GM12878 (cell line): ENCODE measurements around the gene EPS8. TPM values are rescaled to one million over a fixed set of nuclear protein-coding genes. Genes with fewer than 3 reads are reported as not detected.
A peak's percentile ranks its signal among the peaks of the same experiment; 100 is the strongest.
"Not testable (repeated sequence)": the region's sequence is repeated elsewhere in the genome, so short reads cannot be mapped to it uniquely, and the experiment has no call there.

Source experiments
- ATAC-seq: fragments of 200-7000 bp; cut with Tn5 transposase; 3 replicates; pipeline ENCODE4 v1.9.1; 2020; ENCODE audit warnings: mild to moderate bottlenecking, moderate library complexity
- BruUV-seq: library from RNA; stranded (reverse); fragments of 400-500 nt; replicated peaks from 2 replicates; lab custom pipeline; 2021; lab: Mats Ljungman, UMichigan
- CTCF ChIA-PET: fragments of 300-600 bp; sonication (Branson Sonifier 250); formaldehyde crosslinking; extraction: SDS; loops from one replicate; lab custom pipeline; 2021; ENCODE audit warnings: inconsistent platforms; lab: Yijun Ruan, JAX
- POLR2A ChIA-PET: fragments of 350-600 bp; formaldehyde crosslinking; extraction: SDS; loops from one replicate; lab custom pipeline; 2021; ENCODE audit warnings: inconsistent platforms; lab: Charles Lee
- RAD21 ChIA-PET: fragments of 300-600 bp; sonication (Branson Sonifier 250); formaldehyde crosslinking; loops from one replicate; lab custom pipeline; 2023; ENCODE audit warnings: antibody characterized with exemption; ENCODE audit not compliant: unreplicated experiment; lab: Charles Lee
- SMC1A ChIA-PET: fragments of 300-600 bp; sonication (Branson Sonifier 250); formaldehyde crosslinking; loops from one replicate; lab custom pipeline; 2023; ENCODE audit not compliant: unreplicated experiment, uncharacterized antibody; lab: Charles Lee
- DNase-seq: peaks from one replicate; pipeline ENCODE4 v3.0.0-alpha.2; 2011; ENCODE audit warnings: low read depth, low spot score
- FAIRE-seq: peaks from 3 replicates; lab custom pipeline; 2011; peaks lifted over from hg19 to GRCh38; lab: Jason Lieb, UNC
- H2AFZ ChIP-seq: 2 replicates; pipeline ENCODE4 v1.6.0; 2011; ENCODE audit warnings: low read depth, low read length, control low read depth; ENCODE audit not compliant: control insufficient read depth
- H3K27ac ChIP-seq: 2 replicates; pipeline ENCODE4 v1.5.1; 2011; ENCODE audit warnings: control low read depth; ENCODE audit not compliant: control insufficient read depth, insufficient read depth
- H3K27me3 ChIP-seq, 2 experiments: replicated peaks in 1 of 2; 2 replicates each; pipeline versions ENCODE4 v1.6.0 to v1.6.1; 2011; ENCODE audit warnings: low read length in 1 of 2; ENCODE audit not compliant: control insufficient read depth in 2 of 2, insufficient read depth in 2 of 2
- H3K36me3 ChIP-seq, 2 experiments: 2 replicates each; pipeline ENCODE4 v1.5.1; 2011; ENCODE audit warnings: low read length in 1 of 2; ENCODE audit not compliant: control insufficient read depth in 2 of 2, insufficient read depth in 2 of 2
- H3K4me1 ChIP-seq: 2 replicates; pipeline ENCODE4 v1.6.1; 2011; ENCODE audit warnings: mild to moderate bottlenecking, low read length, moderate library complexity, mixed read lengths; ENCODE audit not compliant: control insufficient read depth, insufficient read depth
- H3K4me2 ChIP-seq: 2 replicates; pipeline ENCODE4 v1.6.0; 2011; ENCODE audit warnings: control low read depth; ENCODE audit not compliant: control insufficient read depth, insufficient read depth
- H3K4me3 ChIP-seq: fragments of 200-600 bp; sonication (generic); 2 replicates; pipeline ENCODE4 v1.5.1; 2016
- H3K79me2 ChIP-seq: 2 replicates; pipeline ENCODE4 v1.6.0; 2011; ENCODE audit warnings: low read length; ENCODE audit not compliant: control insufficient read depth, insufficient read depth
- H3K9ac ChIP-seq: 2 replicates; pipeline ENCODE4 v1.8.0; 2011; ENCODE audit warnings: low read length, control low read depth, mixed read lengths; ENCODE audit not compliant: control insufficient read depth, insufficient read depth
- H3K9me3 ChIP-seq: replicated peaks from 3 replicates; pipeline ENCODE4 v1.5.1; 2011; ENCODE audit warnings: mild to moderate bottlenecking, low read length; ENCODE audit not compliant: control insufficient read depth, insufficient read depth
- H4K20me1 ChIP-seq: 2 replicates; pipeline ENCODE4 v1.6.0; 2011; ENCODE audit not compliant: control insufficient read depth, insufficient read depth
- CBX3 ChIP-seq: fragments of 200-600 bp; sonication (generic); IDR thresholded peaks from 2 replicates; pipeline ENCODE4 v1.6.1; 2016; ENCODE audit warnings: low read depth, borderline replicate concordance
- ESRRA ChIP-seq: IDR thresholded peaks from 2 replicates; pipeline ENCODE4 v1.6.1; 2012; ENCODE audit warnings: mild to moderate bottlenecking, low read length, improper control_type of control experiment
- POLR2AphosphoS2 ChIP-seq: IDR thresholded peaks from 2 replicates; pipeline ENCODE4 v1.6.1; 2011; ENCODE audit warnings: low read depth, mild to moderate bottlenecking, low read length, improper control_type of control experiment, moderate library complexity
- RAD21 ChIP-seq: IDR thresholded peaks from 2 replicates; pipeline ENCODE4 v1.6.1; 2011; ENCODE audit warnings: mild to moderate bottlenecking, low read depth, low read length, moderate library complexity; ENCODE audit not compliant: insufficient read depth
- RB1 ChIP-seq: fragments of 450-650 bp; formaldehyde crosslinking; IDR thresholded peaks from 2 replicates; pipeline ENCODE4 v1.6.1; 2017; ENCODE audit warnings: mild to moderate bottlenecking, borderline replicate concordance
- RBBP5 ChIP-seq: fragments of 200-600 bp; sonication (generic); conservative IDR thresholded peaks from 2 replicates; pipeline ENCODE4 v1.6.1; 2016
- RFX5 ChIP-seq: IDR thresholded peaks from 2 replicates; pipeline ENCODE4 v1.6.1; 2011; ENCODE audit warnings: low read depth, low read length, improper control_type of control experiment
- SMAD1 ChIP-seq: fragments of 450-650 bp; IDR thresholded peaks from 2 replicates; pipeline ENCODE4 v1.6.1; 2018; ENCODE audit warnings: mild to moderate bottlenecking, low read depth; ENCODE audit not compliant: partially characterized antibody
- SREBF2 ChIP-seq: IDR thresholded peaks from 2 replicates; pipeline ENCODE4 v1.6.1; 2012; ENCODE audit warnings: mild to moderate bottlenecking, low read length
- SRF ChIP-seq, 2 experiments: IDR thresholded peaks; 2 replicates each; pipeline ENCODE4 v1.6.1; 2011; ENCODE audit warnings: low read depth in 2 of 2, low read length in 2 of 2, mild to moderate bottlenecking in 1 of 2, moderate library complexity in 1 of 2
- STAT3 ChIP-seq: IDR thresholded peaks from 2 replicates; pipeline ENCODE4 v1.6.1; 2011; ENCODE audit warnings: low read depth, low read length, improper control_type of control experiment
- TCF7 ChIP-seq: IDR thresholded peaks from 2 replicates; pipeline ENCODE4 v1.6.1; 2014; ENCODE audit warnings: antibody characterized with exemption, borderline replicate concordance
- WGBS: methylation state at CpG from one replicate; pipeline ENCODE4 v1.1.6; 2016; ENCODE audit warnings: low lambda C conversion rate; ENCODE audit not compliant: insufficient replicate concordance, insufficient coverage; ENCODE audit errors: missing lambda C conversion rate; 5-methylcytosine and 5-hydroxymethylcytosine counted together
- in situ Hi-C: fragments of 300-500 bp; cut with MboI; formaldehyde crosslinking; loops from 9 replicates; pipeline ENCODE4 v1.14.3; 2018; ENCODE audit warnings: mixed read lengths
- intact Hi-C: fragments of 100-400 bp; cut with micrococcal nuclease; formaldehyde crosslinking; loops from one replicate; pipeline ENCODE4 v1.14.2; 2022; ENCODE audit not compliant: unreplicated experiment
- polyA plus RNA-seq, 11 experiments: library from polyadenylated mRNA; depleted of rRNA in 4 of 11; unstranded in 6 of 11; stranded (reverse) in 5 of 11; fragments of >200 nt; fragmentation: Nextera tagmentation in 4 of 11; fragmentation: Illumina TruSeq in 1 of 11; extraction: Ambion mirVana in 4 of 11; extraction: Trizol in 1 of 11; gene quantifications; 1 replicate in 1 of 11; 2 replicates in 10 of 11; pipeline versions ENCODE4 v1.2.1 to v1.2.3, GENCODE V29; 2011 to 2016; ENCODE audit warnings: inconsistent platforms in 2 of 11, missing spikeins in 2 of 11, low read depth in 1 of 11
- total RNA-seq, 4 experiments: library from RNA; depleted of rRNA in 3 of 4; stranded (reverse); fragments of >200 nt in 3 of 4; fragmentation: Illumina TruSeq in 1 of 4; extraction: Trizol in 1 of 4; gene quantifications; 2 replicates each; pipeline versions ENCODE4 v1.2.1 to v1.2.3, GENCODE V29; 2013 to 2021
- TF ChIP-seq, protein P1 (sequence below): IDR thresholded peaks from 2 replicates; pipeline ENCODE4 v1.6.1; 2011; ENCODE audit warnings: borderline replicate concordance, low read depth, mild to moderate bottlenecking, moderate library complexity, low read length; ENCODE audit not compliant: insufficient read depth, poor library complexity, severe bottlenecking

Gene EPS8
- total and polyA plus RNA-seq, 10 of the 15 experiments (the other 5 are each of a cell fraction or from before 2014, with no cell fraction given): 1.3 to 127 (median 3.4) TPM

DNA sequence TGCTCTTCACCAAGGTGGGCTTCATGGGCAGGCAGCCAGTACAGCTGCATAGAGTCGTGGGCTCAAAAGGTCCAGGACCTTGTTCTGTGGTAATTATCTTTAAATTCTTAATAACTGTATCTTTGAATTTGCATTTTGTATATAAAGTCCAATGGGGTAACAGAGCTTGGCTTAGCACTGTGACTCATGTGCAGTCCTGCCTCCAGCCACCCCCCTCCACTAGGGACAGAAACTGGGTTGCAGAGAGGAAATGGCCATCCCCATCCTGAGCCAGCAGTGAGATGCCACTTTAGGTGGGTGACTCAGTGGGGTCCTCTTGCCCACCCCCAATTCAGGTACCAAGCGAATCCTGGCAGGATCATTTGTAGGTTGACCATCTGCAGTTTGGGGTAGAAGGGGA is 48.1 kb downstream of the EPS8 start (continued):
- no peak for TF ChIP-seq CBX3
- TF ChIP-seq SREBF2: no peak

DNA sequence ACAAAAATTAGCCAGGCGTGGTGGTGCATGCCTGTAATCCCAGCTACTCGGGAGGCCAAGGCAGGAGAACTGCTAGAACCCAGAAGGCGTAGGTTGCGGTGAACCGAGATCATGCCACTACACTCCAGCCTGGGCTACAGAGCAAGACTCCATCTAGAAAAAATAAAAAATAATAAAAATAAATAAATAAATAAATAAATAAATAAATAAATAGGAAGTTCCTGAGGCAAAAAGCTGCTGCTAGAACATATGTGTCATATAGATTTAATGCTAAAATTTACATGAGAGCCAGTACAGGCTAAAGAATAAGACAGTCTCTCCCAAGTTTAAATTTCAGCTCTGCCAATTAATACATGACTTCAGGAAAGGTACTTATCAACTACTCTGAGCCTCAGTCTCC is 48.8 kb downstream of the EPS8 start:
- H2AFZ ChIP-seq, H3K27ac ChIP-seq, H4K20me1 ChIP-seq, H3K9me3 ChIP-seq, H3K4me2 ChIP-seq, H3K27me3 ChIP-seq, in situ Hi-C loops, ATAC-seq, H3K9ac ChIP-seq, FAIRE-seq, DNase-seq, intact Hi-C loops, H3K36me3 ChIP-seq, H3K4me3 ChIP-seq, H3K79me2 ChIP-seq, BruUV-seq, H3K4me1 ChIP-seq: not testable (repeated sequence)
- SMC1A ChIA-PET: interaction anchor here (1.0 to 14.5 kb wide), 7 partner anchors 14 to 154 kb away, joined by 3 to 198 read pairs (median 10); no protein-coding TSS in a partner anchor
- CTCF ChIA-PET: interaction anchor here (0.8 to 6.6 kb wide), 4 partner anchors 14 to 33 kb away, joined by 3 to 33 read pairs (median 4); no protein-coding TSS in a partner anchor
- WGBS: 76% methylated on average over 5 of the region's 5 CpGs
- RAD21 ChIA-PET: interaction anchor here (0.5 to 1.1 kb wide), 3 partner anchors 24 to 50 kb away, joined by 3 read pairs; no protein-coding TSS in a partner anchor
- POLR2A ChIA-PET: interaction anchor here (1.0 to 4.8 kb wide), 4 partner anchors 14 to 30 kb away, joined by 3 to 28 read pairs (median 4); no protein-coding TSS in a partner anchor

DNA sequence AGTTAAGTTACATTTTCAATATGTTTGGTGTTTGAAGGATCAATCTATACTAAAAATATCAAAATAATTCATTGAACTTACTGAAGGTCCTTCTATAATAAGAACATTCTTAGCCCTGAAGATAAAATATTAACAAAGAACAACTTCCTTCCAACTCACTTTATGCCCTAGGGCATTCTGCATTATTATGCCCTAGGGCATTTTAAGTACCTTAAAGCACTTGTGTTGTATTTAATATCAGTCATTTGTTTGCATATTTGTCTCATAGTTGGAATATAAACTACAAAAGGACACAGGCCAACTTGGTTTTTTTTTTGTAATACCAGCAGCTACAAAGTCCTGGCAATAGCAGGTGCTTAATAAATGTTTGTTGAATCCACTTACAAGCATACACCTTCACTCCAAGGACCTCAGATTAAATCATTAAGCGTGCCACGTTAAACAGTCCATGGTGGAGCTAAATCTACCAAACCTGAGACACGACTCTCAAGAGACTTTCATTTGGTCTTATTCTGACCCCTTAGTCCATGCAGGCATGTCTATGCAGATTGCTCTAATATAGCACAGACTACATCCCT is 50.7 kb downstream of the EPS8 start:
- FAIRE-seq: no peak
- POLR2A ChIA-PET: interaction anchor here (1.0 to 4.8 kb wide), 5 partner anchors 8 to 32 kb away, joined by 3 to 28 read pairs (median 6); no protein-coding TSS in a partner anchor
- WGBS: 79% methylated on average over 3 of the region's 3 CpGs
- no peak for TF ChIP-seq SRF (IDR thresholded peaks at IDR 0.05; ENCODE audit: low read depth in 2 of 2, low read length in 2 of 2)
- TF ChIP-seq RBBP5: no peak
- TF ChIP-seq, protein P1, sequence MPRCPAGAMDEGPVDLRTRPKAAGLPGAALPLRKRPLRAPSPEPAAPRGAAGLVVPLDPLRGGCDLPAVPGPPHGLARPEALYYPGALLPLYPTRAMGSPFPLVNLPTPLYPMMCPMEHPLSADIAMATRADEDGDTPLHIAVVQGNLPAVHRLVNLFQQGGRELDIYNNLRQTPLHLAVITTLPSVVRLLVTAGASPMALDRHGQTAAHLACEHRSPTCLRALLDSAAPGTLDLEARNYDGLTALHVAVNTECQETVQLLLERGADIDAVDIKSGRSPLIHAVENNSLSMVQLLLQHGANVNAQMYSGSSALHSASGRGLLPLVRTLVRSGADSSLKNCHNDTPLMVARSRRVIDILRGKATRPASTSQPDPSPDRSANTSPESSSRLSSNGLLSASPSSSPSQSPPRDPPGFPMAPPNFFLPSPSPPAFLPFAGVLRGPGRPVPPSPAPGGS: no peak
- TF ChIP-seq RB1: no peak
- no peak for TF ChIP-seq RFX5
- TF ChIP-seq TCF7: no peak
- no peak for TF ChIP-seq ESRRA
- no peak for TF ChIP-seq RAD21
- TF ChIP-seq STAT3: no peak
- TF ChIP-seq SMAD1: no peak
- no peak for TF ChIP-seq POLR2AphosphoS2

More for the DNA sequence above, 50.7 kb downstream of the EPS8 start:
- Histone ChIP-seq H3K4me2 (no peak overlapping the region), H3K9me3 (no peaks in the 10 kb centered on the region), H3K79me2 (no peaks in the 10 kb centered on the region), H3K36me3 (no peaks in the 10 kb centered on the region), H3K4me3 (no peak overlapping the region), H4K20me1 (no peaks in the 10 kb centered on the region), H3K9ac (no peak overlapping the region), H2AFZ (no peak overlapping the region), H3K27me3 (no peaks in the 10 kb centered on the region), H3K27ac (no peak overlapping the region), H3K4me1 (no peaks in the 10 kb centered on the region)
- intact Hi-C loops: no loop called here
- DNase-seq: no peak
- RAD21 ChIA-PET: interaction anchor here (1.1 to 4.2 kb wide), 9 partner anchors 8 to 51 kb away, joined by 3 to 19 read pairs (median 3); partner anchors contain the start of gene EPS8
- no TSS peak for BruUV-seq
- ATAC-seq: peak; percentile 66
- in situ Hi-C loops: no loop called here
- CTCF ChIA-PET: interaction anchor here (0.8 to 6.6 kb wide), 5 partner anchors 13 to 35 kb away, joined by 3 to 33 read pairs (median 4); no protein-coding TSS in a partner anchor
- SMC1A ChIA-PET: interaction anchor here (0.9 to 14.5 kb wide), 13 partner anchors 8 to 174 kb away, joined by 3 to 198 read pairs (median 4); no protein-coding TSS in a partner anchor
